ENCODE data around the gene RPS6KA5. TPM values are rescaled to one million over a fixed set of nuclear protein-coding genes. Genes with fewer than 3 reads are reported as not detected.
A peak's percentile ranks its signal among the peaks of the same experiment; 100 is the strongest.

Gene RPS6KA5
- polyA plus RNA-seq, 3 donors from 2014 or later = 11.1 to 19.0 (median 16.6) TPM

- H3K36me3 Mint-ChIP-seq = peaks cover 0 to 6% (median 5%) of the 10 kb centered on the region in 3 donors
- H3K4me3 Mint-ChIP-seq = no peak overlapping the region
- H3K27me3 Mint-ChIP-seq (ENCODE audit: low read depth in 3 of 3) = peaks cover 0 to 5% (median 0%) of the 10 kb centered on the region in 3 donors
- no peaks in the 10 kb centered on the region for H3K9me3 Mint-ChIP-seq
- no peak for DNase-seq
- no peak overlapping the region for H3K27ac Mint-ChIP-seq
- H3K4me1 Mint-ChIP-seq = no peaks in the 10 kb centered on the region
Observed at GRCh38 chr14:90907178-90907577, 153.3 kb downstream of the RPS6KA5 start.

GRCh38 chr14:90905531-90905930, 154.9 kb downstream of the RPS6KA5 start:
- H3K4me1 Mint-ChIP-seq = no peaks in the 10 kb centered on the region

GRCh38 chr14:90903101-90903500, 157.3 kb downstream of the RPS6KA5 start:
- no peak overlapping the region for H3K4me3 Mint-ChIP-seq
- DNase-seq = peak; percentile 49 to 62 (median 52)
- peaks cover 0 to 7% (median 0%) of the 10 kb centered on the region in 3 donors for H3K27me3 Mint-ChIP-seq (ENCODE audit: low read depth in 3 of 3)
- H3K36me3 Mint-ChIP-seq = peaks cover 11 to 27% (median 15%) of the 10 kb centered on the region in 3 donors
- no peaks in the 10 kb centered on the region for H3K4me1 Mint-ChIP-seq
- no peak overlapping the region for H3K27ac Mint-ChIP-seq
- no peaks in the 10 kb centered on the region for H3K9me3 Mint-ChIP-seq

More at GRCh38 chr14:90905531-90905930, 154.9 kb downstream of the RPS6KA5 start:
- peaks cover 0 to 5% (median 0%) of the 10 kb centered on the region in 3 donors for H3K27me3 Mint-ChIP-seq (ENCODE audit: low read depth in 3 of 3)
- DNase-seq = no peak
- H3K36me3 Mint-ChIP-seq = peaks cover 0 to 11% (median 5%) of the 10 kb centered on the region in 3 donors
- no peak overlapping the region for H3K4me3 Mint-ChIP-seq
- H3K27ac Mint-ChIP-seq = no peak overlapping the region
- no peaks in the 10 kb centered on the region for H3K9me3 Mint-ChIP-seq

DNA sequence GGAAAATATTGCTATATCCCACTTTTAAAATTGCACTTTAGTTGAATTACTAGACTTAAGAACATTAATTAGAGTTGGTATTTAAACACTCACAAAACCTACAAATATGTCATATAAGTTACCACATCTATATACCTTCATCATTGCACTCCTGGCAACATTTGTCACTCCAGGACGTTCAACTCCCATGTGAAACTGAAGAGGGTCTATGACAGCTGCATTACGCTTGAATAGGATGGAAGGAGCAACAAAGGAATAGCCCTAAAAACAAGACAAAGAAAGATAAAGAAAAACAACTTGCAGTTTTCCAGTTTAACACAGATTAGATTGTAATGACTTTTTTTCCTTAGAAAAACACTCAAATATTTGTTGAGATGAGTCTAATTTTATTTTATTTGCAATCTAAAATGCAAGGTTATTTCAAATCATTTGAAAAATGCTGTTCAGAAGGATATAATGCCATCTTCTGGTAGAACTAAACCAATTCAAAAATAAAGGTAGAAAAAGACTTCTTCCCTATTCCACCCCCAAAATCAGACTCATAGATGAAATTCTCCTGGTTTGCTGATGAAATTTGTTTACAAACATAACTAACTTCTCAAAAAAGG, 159.9 kb downstream of the RPS6KA5 start:
- no peak overlapping the region for H3K27ac Mint-ChIP-seq
- no peaks in the 10 kb centered on the region for H3K4me1 Mint-ChIP-seq
- DNase-seq = no peak
- peaks cover 15 to 34% (median 20%) of the 10 kb centered on the region in 3 donors for H3K36me3 Mint-ChIP-seq
- no peaks in the 10 kb centered on the region for H3K9me3 Mint-ChIP-seq
- peaks cover 0 to 2% (median 2%) of the 10 kb centered on the region in 3 donors for H3K27me3 Mint-ChIP-seq (ENCODE audit: low read depth in 3 of 3)
- no peak overlapping the region for H3K4me3 Mint-ChIP-seq

DNA sequence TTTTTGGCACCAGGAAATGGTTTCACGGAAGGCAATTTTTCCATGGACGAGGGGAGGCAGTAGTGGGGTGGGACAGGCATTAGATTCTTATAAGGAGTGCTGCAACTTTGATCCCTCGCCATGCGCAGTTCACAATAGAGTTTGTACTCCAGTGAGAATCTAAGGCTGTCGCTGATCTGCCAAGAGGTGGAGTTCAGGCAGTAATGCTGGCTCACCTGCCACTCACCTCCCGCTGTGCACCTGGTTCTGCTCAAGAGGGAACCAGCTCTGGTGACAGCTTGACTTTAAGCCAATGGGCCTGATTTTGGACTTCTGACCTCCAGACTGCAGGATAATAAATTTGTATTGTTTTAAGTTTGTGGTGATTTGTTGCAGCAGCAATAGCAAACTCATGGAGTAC, 163.4 kb downstream of the RPS6KA5 start:
- no peak overlapping the region for H3K4me3 Mint-ChIP-seq
- no peaks in the 10 kb centered on the region for H3K4me1 Mint-ChIP-seq
- peaks cover 0 to 2% (median 2%) of the 10 kb centered on the region in 3 donors for H3K27me3 Mint-ChIP-seq (ENCODE audit: low read depth in 3 of 3)
- DNase-seq = no peak
- H3K36me3 Mint-ChIP-seq = peaks cover 17 to 39% (median 22%) of the 10 kb centered on the region in 3 donors
- no peak overlapping the region for H3K27ac Mint-ChIP-seq
- H3K9me3 Mint-ChIP-seq = no peaks in the 10 kb centered on the region

DNA sequence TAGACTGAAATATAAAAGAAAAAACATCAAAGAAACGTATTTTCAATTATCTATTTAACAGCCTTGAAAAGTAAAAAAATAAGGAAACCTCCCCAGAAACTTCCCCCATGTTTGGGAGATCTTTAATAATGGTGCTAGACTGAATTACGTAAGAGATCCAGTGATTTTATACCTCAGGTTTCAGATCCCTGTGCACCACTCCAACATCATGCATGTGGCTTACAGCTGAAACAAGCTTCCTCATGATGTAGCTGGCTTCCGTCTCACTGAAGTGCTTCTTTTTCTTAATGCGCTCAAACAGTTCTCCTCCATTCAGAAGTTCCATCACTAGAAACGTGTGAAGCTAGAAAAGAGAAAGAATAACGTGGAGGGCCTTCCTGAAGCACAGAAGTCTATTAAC, 166.2 kb downstream of the RPS6KA5 start:
- Mint-ChIP-seq H3K27ac (no peak overlapping the region), H3K36me3 (peaks cover 19 to 36% (median 22%) of the 10 kb centered on the region in 3 donors), H3K4me1 (no peaks in the 10 kb centered on the region), H3K9me3 (no peaks in the 10 kb centered on the region), H3K4me3 (no peak overlapping the region), H3K27me3 (ENCODE audit: low read depth in 3 of 3) (peaks cover 0 to 2% (median 2%) of the 10 kb centered on the region in 3 donors)
- DNase-seq = no peak

GRCh38 chr14:90893510-90893909, 166.9 kb downstream of the RPS6KA5 start:
- peaks cover 0 to 2% (median 0%) of the 10 kb centered on the region in 3 donors for H3K27me3 Mint-ChIP-seq (ENCODE audit: low read depth in 3 of 3)
- H3K9me3 Mint-ChIP-seq = no peaks in the 10 kb centered on the region
- no peak overlapping the region for H3K4me3 Mint-ChIP-seq
- H3K36me3 Mint-ChIP-seq = peaks cover 12 to 32% (median 14%) of the 10 kb centered on the region in 3 donors
- no peak overlapping the region for H3K27ac Mint-ChIP-seq
- H3K4me1 Mint-ChIP-seq = no peaks in the 10 kb centered on the region
- DNase-seq = no peak

GRCh38 chr14:90892970-90893369, 167.5 kb downstream of the RPS6KA5 start:
- no peak for DNase-seq
- peaks cover 0 to 2% (median 0%) of the 10 kb centered on the region in 3 donors for H3K27me3 Mint-ChIP-seq (ENCODE audit: low read depth in 3 of 3)
- H3K9me3 Mint-ChIP-seq = no peaks in the 10 kb centered on the region
- no peak overlapping the region for H3K4me3 Mint-ChIP-seq
- no peaks in the 10 kb centered on the region for H3K4me1 Mint-ChIP-seq
- H3K27ac Mint-ChIP-seq = no peak overlapping the region
- H3K36me3 Mint-ChIP-seq = peaks cover 9 to 30% (median 11%) of the 10 kb centered on the region in 3 donors

GRCh38 chr14:90891326-90891725, 169.1 kb downstream of the RPS6KA5 start:
- no peak overlapping the region for H3K4me3 Mint-ChIP-seq
- no peak for DNase-seq
- H3K27me3 Mint-ChIP-seq (ENCODE audit: low read depth in 3 of 3) = peaks cover 0 to 1% (median 0%) of the 10 kb centered on the region in 3 donors
- no peak overlapping the region for H3K27ac Mint-ChIP-seq
- no peaks in the 10 kb centered on the region for H3K9me3 Mint-ChIP-seq
- H3K4me1 Mint-ChIP-seq = no peaks in the 10 kb centered on the region
- H3K36me3 Mint-ChIP-seq = peaks cover 3 to 22% (median 9%) of the 10 kb centered on the region in 3 donors

DNA sequence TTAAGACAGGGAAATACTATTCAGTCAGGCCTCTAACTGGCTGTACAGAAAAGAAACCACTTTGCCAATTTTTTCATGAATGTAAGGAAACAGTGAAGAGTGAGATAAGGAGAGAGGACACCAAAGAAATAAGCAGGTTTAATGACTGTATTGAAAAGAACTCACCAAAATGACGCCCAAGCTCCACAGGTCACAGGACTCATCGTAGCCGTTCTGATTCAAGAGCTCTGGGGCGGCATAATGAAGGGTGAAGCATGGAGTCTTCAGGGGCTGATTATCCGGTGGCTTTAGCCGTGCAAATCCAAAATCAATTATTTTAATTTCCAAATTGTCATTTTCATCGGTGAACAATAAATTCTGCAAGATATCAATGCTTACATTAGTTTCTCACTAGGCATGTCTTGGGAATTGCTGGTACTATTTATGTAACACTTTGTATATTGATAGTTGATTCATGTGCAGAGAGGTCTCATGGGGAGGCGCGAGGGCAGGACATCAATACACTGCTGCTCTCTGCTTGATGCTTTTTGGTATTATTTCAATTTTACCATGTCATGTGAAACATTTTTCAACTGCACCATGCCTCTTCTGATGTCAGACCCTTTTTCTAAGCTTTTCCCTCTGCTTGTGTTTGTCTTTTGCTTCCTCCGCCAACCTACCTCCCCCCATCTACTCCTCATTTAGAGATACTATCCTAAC, 170.0 kb downstream of the RPS6KA5 start:
- Mint-ChIP-seq H3K4me3 (no peak overlapping the region), H3K9me3 (no peaks in the 10 kb centered on the region)

GRCh38 chr14:90886297-90886815, 174.1 kb downstream of the RPS6KA5 start:
- Mint-ChIP-seq H3K27ac (no peak overlapping the region), H3K4me3 (no peak overlapping the region), H3K27me3 (ENCODE audit: low read depth in 3 of 3) (peaks cover 0 to 3% (median 0%) of the 10 kb centered on the region in 3 donors), H3K9me3 (peaks cover 1 to 16% (median 8%) of the 10 kb centered on the region in 6 donors), H3K36me3 (peaks cover 14 to 36% (median 22%) of the 10 kb centered on the region in 3 donors), H3K4me1 (no peaks in the 10 kb centered on the region)
- DNase-seq = no peak

More for the DNA sequence above, 170.0 kb downstream of the RPS6KA5 start:
- Mint-ChIP-seq H3K27ac (peak overlapping the region in 1 of 6 donors; percentile 30), H3K36me3 (peaks cover 3 to 21% (median 9%) of the 10 kb centered on the region in 3 donors), H3K27me3 (ENCODE audit: low read depth in 3 of 3) (no peaks in the 10 kb centered on the region), H3K4me1 (no peaks in the 10 kb centered on the region)
- no peak for DNase-seq

GRCh38 chr14:90883782-90884181, 176.7 kb downstream of the RPS6KA5 start:
- peaks cover 0 to 4% (median 0%) of the 10 kb centered on the region in 3 donors for H3K27me3 Mint-ChIP-seq (ENCODE audit: low read depth in 3 of 3)
- H3K4me3 Mint-ChIP-seq = no peak overlapping the region
- peaks cover 1 to 16% (median 8%) of the 10 kb centered on the region in 6 donors for H3K9me3 Mint-ChIP-seq
- H3K27ac Mint-ChIP-seq = no peak overlapping the region
- peaks cover 14 to 35% (median 25%) of the 10 kb centered on the region in 3 donors for H3K36me3 Mint-ChIP-seq
- no peak for DNase-seq
- H3K4me1 Mint-ChIP-seq = no peaks in the 10 kb centered on the region

GRCh38 chr14:90883197-90883596, 177.2 kb downstream of the RPS6KA5 start:
- Mint-ChIP-seq H3K36me3 (peaks cover 14 to 30% (median 25%) of the 10 kb centered on the region in 3 donors), H3K27me3 (ENCODE audit: low read depth in 3 of 3) (peaks cover 0 to 4% (median 0%) of the 10 kb centered on the region in 3 donors), H3K4me3 (no peak overlapping the region), H3K4me1 (no peaks in the 10 kb centered on the region), H3K9me3 (peaks cover 1 to 16% (median 8%) of the 10 kb centered on the region in 6 donors), H3K27ac (no peak overlapping the region)
- no peak for DNase-seq

GRCh38 chr14:90880282-90880681, 180.2 kb downstream of the RPS6KA5 start:
- Mint-ChIP-seq H3K4me3 (no peak overlapping the region), H3K27ac (no peak overlapping the region), H3K36me3 (peaks cover 26 to 38% (median 29%) of the 10 kb centered on the region in 3 donors), H3K9me3 (peaks cover 1 to 16% (median 8%) of the 10 kb centered on the region in 6 donors), H3K27me3 (ENCODE audit: low read depth in 3 of 3) (peaks cover 0 to 4% (median 0%) of the 10 kb centered on the region in 3 donors), H3K4me1 (no peaks in the 10 kb centered on the region)
- DNase-seq = no peak
